ENCODE data around the gene THBS3.
"Not testable (repeated sequence)": the region's sequence is repeated elsewhere in the genome, so short reads cannot be mapped to it uniquely, and the experiment has no call there.

The THBS3 gene

GRCh38 chr1:155206891-155207805, 549 bp downstream of the THBS3 start:
- peak; percentile 90 to 94 for DNase-seq

- no peak for DNase-seq
Measured at GRCh38 chr1:155205969-155206593, 1.6 kb downstream of the THBS3 start.

- DNase-seq: no peak
Measured at GRCh38 chr1:155205035-155205434, 2.7 kb downstream of the THBS3 start.

GRCh38 chr1:155202731-155203515, 4.8 kb downstream of the THBS3 start:
- DNase-seq: no peak

GRCh38 chr1:155202198-155202597, 5.5 kb downstream of the THBS3 start:
- DNase-seq: no peak

GRCh38 chr1:155200920-155201319, 6.8 kb downstream of the THBS3 start:
- DNase-seq: no peak

GRCh38 chr1:155199792-155200191, 7.9 kb downstream of the THBS3 start:
- DNase-seq: no peak

- no peak for DNase-seq
Measured at GRCh38 chr1:155198547-155198906, 9.2 kb downstream of the THBS3 start.

GRCh38 chr1:155197901-155198546, 9.7 kb downstream of the THBS3 start:
- DNase-seq: no peak

- no peak for DNase-seq
Measured at GRCh38 chr1:155196893-155197638, 10.6 kb downstream of the THBS3 start.

- DNase-seq: no peak
Measured at GRCh38 chr1:155196103-155196892, 11.4 kb downstream of the THBS3 start.

GRCh38 chr1:155195201-155196102, 12.2 kb downstream of the THBS3 start:
- no peak for DNase-seq

GRCh38 chr1:155193991-155194240, 13.8 kb downstream of the THBS3 start:
- not testable (repeated sequence) for DNase-seq

- peak; percentile 84 to 88 for DNase-seq
Measured at GRCh38 chr1:155193275-155193990, 14.3 kb downstream of the THBS3 start.

- peak; percentile 59 to 74 for DNase-seq
Measured at GRCh38 chr1:155192346-155193274, 15.1 kb downstream of the THBS3 start.

- DNase-seq: no peak
Measured at GRCh38 chr1:155191904-155192303, 15.8 kb downstream of the THBS3 start.

GRCh38 chr1:155189926-155190325, 17.8 kb downstream of the THBS3 start:
- DNase-seq: not testable (repeated sequence)

- no peak for DNase-seq
Measured at GRCh38 chr1:155188268-155188667, 19.4 kb downstream of the THBS3 start.

- no peak for DNase-seq
Measured at GRCh38 chr1:155187456-155187891, 20.2 kb downstream of the THBS3 start.

All from CD4-positive, alpha-beta T cell treated with Interferon alpha-2 for 1 hour (primary cell).